HepG2 (cell line): ENCODE results near the gene ASTN2. TPM values are rescaled to one million over a fixed set of nuclear protein-coding genes. Genes with fewer than 3 reads are reported as not detected.

Experiments
- EEA1 ChIP-seq: sonication (generic); formaldehyde crosslinking; IDR thresholded peaks from 2 replicates; pipeline ENCODE4 v1.5.1; 2020; ENCODE audit warnings: mild to moderate bottlenecking, missing genetic modification reagents, borderline replicate concordance
- TAF15 ChIP-seq: fragments of 200-400 bp; formaldehyde crosslinking; IDR thresholded peaks from one replicate; pipeline ENCODE4 v1.6.1; 2018; ENCODE audit warnings: mild to moderate bottlenecking, low read depth, low read length; ENCODE audit not compliant: poor library complexity, severe bottlenecking
- ZBTB7A ChIP-seq: sonication (generic); formaldehyde crosslinking; IDR thresholded peaks from 2 replicates; pipeline ENCODE4 v1.8.0; 2022; ENCODE audit warnings: mild to moderate bottlenecking, missing genetic modification reagents
- ZMYM4 ChIP-seq: sonication (generic); formaldehyde crosslinking; IDR thresholded peaks from 2 replicates; pipeline ENCODE4 v1.8.1; 2023; ENCODE audit warnings: mild to moderate bottlenecking, missing genetic modification reagents
- polyA plus RNA-seq, 8 experiments: library from polyadenylated mRNA; depleted of rRNA in 3 of 8; stranded (reverse) in 7 of 8; unstranded in 1 of 8; fragments of >200 nt; fragmentation: Illumina TruSeq in 4 of 8; extraction: Trizol in 4 of 8; gene quantifications; 2 replicates each; pipeline versions ENCODE4 v1.2.1 to v1.2.3, GENCODE V29; 2011 to 2016; ENCODE audit warnings: low read depth in 4 of 8, missing spikeins in 1 of 8, mixed read lengths in 1 of 8; ENCODE audit not compliant: insufficient read depth in 1 of 8
- total RNA-seq, 5 experiments: library from RNA; depleted of rRNA; stranded (reverse); fragments of >200 nt; fragmentation: Illumina TruSeq; extraction: Trizol; gene quantifications; 2 replicates each; pipeline ENCODE4 v1.2.3, GENCODE V29; 2016; ENCODE audit warnings: low read depth in 1 of 5
- TF ChIP-seq, protein P1 (sequence below): sonication (generic); formaldehyde crosslinking; conservative IDR thresholded peaks from 2 replicates; pipeline ENCODE4 v1.4.0; 2020; ENCODE audit warnings: missing genetic modification reagents
- TF ChIP-seq, protein P2 (sequence below): sonication (generic); formaldehyde crosslinking; IDR thresholded peaks from 2 replicates; pipeline ENCODE4 v1.9.0; 2021; ENCODE audit warnings: missing genetic modification reagents, mild to moderate bottlenecking, borderline replicate concordance
- TF ChIP-seq, protein P3 (sequence below): sonication (generic); formaldehyde crosslinking; IDR thresholded peaks from 2 replicates; pipeline ENCODE4 v1.4.0; 2020; ENCODE audit warnings: mild to moderate bottlenecking, missing genetic modification reagents

ASTN2 gene
- total and polyA plus RNA-seq, 2 of the 13 experiments (the other 11 are each of a cell fraction or from before 2014, with no cell fraction given) = 5.2 to 13.5 TPM

DNA sequence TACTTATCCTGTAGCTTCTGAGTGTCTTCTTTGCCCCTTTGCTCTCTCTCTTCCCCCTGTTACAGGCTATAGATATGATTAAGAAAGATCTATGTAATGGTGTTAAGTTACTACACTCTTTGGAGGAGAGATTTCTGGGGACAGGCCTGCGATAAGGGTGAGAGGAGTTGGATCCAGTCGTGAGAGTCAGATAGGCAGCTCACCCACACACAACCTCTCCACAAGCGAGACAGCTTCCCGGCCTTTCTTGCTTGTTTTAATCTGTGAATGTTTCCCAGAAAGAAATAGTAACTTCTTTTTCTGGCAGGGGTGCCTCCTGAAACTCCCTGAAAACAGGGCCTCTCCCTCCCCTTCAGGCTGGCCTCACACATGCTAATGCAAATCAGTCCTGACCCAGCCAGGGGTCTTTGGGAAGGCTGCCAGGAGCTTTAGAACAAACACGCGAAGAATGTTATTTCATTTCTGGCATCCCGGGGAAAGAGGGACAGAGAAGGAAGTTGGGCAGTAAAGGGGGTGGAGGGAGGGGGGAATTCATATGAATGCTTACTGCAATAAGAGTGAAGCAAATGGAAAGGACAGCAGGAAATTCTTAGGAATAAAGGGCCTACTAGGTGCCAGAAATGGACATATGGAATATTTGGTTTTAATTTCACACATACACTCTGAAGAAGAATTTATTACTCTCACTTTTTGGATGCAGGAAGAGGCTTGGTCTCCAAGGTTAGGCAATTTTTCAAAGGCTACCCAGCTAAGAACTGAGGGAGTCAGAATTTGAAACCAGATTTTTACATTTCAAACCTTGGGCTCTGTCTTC, 943.6 kb downstream of the ASTN2 start (continued):
- no peak for TF ChIP-seq TAF15
- TF ChIP-seq, protein P1, sequence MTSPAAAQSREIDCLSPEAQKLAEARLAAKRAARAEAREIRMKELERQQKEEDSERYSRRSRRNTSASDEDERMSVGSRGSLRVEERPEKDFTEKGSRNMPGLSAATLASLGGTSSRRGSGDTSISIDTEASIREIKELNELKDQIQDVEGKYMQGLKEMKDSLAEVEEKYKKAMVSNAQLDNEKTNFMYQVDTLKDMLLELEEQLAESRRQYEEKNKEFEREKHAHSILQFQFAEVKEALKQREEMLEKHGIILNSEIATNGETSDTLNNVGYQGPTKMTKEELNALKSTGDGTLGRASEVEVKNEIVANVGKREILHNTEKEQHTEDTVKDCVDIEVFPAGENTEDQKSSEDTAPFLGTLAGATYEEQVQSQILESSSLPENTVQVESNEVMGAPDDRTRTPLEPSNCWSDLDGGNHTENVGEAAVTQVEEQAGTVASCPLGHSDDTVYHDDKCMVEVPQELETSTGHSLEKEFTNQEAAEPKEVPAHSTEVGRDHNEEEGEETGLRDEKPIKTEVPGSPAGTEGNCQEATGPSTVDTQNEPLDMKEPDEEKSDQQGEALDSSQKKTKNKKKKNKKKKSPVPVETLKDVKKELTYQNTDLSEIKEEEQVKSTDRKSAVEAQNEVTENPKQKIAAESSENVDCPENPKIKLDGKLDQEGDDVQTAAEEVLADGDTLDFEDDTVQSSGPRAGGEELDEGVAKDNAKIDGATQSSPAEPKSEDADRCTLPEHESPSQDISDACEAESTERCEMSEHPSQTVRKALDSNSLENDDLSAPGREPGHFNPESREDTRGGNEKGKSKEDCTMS (CRISPR knock-in tag) = no peak
- TF ChIP-seq EEA1 (CRISPR knock-in tag) = no peak
- TF ChIP-seq, protein P2, sequence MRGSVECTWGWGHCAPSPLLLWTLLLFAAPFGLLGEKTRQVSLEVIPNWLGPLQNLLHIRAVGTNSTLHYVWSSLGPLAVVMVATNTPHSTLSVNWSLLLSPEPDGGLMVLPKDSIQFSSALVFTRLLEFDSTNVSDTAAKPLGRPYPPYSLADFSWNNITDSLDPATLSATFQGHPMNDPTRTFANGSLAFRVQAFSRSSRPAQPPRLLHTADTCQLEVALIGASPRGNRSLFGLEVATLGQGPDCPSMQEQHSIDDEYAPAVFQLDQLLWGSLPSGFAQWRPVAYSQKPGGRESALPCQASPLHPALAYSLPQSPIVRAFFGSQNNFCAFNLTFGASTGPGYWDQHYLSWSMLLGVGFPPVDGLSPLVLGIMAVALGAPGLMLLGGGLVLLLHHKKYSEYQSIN = no peak
- no peak for TF ChIP-seq ZMYM4
- TF ChIP-seq, protein P3, sequence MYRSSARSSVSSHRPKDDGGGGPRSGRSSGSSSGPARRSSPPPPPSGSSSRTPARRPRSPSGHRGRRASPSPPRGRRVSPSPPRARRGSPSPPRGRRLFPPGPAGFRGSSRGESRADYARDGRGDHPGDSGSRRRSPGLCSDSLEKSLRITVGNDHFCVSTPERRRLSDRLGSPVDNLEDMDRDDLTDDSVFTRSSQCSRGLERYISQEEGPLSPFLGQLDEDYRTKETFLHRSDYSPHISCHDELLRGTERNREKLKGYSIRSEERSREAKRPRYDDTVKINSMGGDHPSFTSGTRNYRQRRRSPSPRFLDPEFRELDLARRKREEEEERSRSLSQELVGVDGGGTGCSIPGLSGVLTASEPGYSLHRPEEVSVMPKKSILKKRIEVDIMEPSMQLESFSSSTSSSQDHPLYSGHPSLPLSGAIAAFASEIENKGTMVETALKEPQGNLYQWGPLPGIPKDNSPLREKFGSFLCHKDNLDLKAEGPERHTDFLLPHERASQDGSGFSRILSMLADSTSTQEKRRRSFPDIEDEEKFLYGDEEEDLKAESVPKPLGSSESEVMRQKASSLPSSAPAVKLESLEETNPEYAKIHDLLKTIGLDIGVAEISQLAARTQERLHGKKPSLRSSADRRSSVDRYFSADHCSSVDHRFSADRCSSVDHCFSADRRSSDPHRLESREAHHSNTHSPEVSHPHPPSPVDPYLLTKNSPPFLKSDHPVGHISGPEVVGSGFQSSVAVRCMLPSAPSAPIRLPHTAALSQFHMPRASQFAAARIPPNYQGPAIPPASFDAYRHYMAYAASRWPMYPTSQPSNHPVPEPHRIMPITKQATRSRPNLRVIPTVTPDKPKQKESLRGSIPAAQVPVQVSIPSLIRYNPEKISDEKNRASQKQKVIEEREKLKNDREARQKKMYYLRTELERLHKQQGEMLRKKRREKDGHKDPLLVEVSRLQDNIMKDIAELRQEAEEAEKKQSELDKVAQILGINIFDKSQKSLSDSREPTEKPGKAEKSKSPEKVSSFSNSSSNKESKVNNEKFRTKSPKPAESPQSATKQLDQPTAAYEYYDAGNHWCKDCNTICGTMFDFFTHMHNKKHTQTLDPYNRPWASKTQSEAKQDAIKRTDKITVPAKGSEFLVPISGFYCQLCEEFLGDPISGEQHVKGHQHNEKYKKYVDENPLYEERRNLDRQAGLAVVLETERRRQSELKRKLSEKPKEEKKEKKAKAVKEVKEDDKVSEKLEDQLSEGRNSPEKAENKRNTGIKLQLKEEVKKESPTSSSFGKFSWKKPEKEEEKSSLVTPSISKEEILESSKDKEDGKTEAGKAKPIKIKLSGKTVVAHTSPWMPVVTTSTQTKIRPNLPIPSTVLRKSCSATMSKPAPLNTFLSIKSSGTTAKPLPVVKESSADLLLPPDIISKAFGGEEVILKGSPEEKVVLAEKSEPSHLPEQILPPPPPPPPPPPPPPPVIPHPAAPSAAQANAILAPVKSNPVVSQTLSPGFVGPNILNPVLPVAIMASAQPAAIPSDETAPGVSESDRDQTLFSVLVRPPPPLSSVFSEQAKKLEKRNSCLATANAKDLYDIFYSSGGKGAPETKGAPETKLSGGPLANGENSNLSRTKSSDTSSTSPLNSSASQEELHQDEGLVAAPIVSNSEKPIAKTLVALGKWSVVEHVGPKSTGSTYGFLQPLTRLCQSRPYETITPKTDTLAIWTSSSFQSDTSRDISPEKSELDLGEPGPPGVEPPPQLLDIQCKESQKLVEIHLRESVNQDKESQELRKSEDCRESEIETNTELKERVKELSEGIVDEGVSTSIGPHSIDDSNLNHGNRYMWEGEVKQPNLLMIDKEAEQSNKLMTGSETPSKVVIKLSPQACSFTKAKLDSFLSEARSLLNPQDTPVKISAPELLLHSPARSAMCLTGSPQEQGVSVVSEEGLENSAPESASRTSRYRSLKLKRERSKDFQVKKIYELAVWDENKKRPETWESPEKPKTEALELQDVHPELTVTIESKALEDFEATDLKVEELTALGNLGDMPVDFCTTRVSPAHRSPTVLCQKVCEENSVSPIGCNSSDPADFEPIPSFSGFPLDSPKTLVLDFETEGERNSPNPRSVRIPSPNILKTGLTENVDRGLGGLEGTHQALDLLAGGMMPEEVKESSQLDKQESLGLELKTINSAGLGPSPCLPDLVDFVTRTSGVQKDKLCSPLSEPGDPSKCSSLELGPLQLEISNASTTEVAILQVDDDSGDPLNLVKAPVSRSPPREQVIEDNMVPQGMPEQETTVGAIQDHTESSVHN = no peak
- TF ChIP-seq ZBTB7A (CRISPR knock-in tag) = no peak
